Hematopoietic multipotent progenitor cell treated with erythropoietin and hydrocortisone succinate and interleukin-3 and kit ligand, for 8 days (in vitro differentiated cells): ENCODE measurements around the gene TPSD1.
A peak's percentile ranks its signal among the peaks of the same experiment; 100 is the strongest.
"Not testable (repeated sequence)": the region's sequence is repeated elsewhere in the genome, so short reads cannot be mapped to it uniquely, and the experiment has no call there.

Experiments used
- DNase-seq: peaks from one replicate; pipeline ENCODE4 v3.0.0-alpha.2; 2015

The TPSD1 gene

DNA sequence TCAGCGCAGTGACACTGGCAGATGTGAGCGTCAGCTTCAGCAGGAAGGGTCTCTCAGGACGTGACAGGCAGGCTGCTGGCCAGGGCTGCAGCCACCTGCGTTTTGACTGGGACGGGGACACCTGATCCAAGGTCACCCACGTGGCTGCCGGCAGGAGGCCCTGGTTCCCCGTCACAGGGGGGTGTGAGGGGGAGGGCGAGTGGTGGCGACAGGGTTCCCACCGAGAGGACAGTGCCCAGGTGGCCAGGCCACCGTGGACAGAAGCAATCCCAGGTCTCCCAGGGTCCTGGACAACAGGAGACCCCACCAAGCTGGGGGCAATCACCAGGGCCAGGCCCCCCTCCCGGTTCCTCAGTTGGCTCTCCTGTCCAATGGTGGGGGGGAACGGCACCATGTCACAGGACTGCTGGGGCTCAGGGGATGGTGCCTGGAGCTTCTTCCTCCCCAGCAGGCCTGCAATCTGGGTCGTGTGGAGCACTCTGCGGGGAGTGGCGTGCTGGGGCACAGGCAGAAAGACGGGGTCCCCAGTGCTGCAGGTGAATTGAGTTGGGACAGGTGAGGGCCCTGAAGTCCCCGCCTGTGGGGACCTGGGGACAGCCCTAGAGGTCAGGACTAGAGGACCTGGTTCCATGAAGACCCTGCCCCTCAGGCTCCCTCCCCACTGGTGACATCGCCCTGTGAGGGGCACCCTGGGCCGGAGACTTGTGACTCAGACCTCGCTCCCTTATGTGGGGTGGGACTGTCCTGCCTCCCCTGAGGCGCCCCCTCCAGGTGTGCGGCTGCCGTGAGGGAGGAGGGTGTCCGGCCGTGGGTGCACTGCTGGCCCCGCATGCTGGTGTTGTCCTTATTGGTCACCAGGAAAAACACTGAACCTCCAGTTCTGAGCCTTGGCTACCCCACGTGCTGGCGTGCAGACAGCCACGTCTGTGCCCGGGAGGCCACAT lies 11.7 kb upstream of the TPSD1 start:
- peak; percentile 28 for DNase-seq

DNA sequence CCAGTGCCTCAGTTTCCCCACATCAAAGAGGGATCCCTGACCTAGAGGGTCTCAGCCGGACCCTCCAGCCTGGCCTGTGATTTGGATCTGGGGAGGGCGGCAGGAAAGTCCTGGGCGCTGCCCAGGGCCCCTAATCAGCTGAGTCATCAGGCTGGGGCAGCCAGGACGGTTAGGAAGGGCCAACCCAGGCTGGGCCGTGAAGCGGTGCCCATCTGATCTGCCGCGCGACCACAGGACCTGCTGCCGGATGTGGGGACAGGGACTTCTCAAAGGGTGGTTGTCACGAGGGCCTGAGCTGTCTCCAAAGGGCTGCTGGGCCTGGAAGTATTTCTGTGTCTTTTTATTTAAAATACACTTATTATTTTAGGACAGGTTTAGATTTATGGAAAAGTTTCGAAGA lies 11.0 kb upstream of the TPSD1 start:
- peak; percentile 92 for DNase-seq

DNA sequence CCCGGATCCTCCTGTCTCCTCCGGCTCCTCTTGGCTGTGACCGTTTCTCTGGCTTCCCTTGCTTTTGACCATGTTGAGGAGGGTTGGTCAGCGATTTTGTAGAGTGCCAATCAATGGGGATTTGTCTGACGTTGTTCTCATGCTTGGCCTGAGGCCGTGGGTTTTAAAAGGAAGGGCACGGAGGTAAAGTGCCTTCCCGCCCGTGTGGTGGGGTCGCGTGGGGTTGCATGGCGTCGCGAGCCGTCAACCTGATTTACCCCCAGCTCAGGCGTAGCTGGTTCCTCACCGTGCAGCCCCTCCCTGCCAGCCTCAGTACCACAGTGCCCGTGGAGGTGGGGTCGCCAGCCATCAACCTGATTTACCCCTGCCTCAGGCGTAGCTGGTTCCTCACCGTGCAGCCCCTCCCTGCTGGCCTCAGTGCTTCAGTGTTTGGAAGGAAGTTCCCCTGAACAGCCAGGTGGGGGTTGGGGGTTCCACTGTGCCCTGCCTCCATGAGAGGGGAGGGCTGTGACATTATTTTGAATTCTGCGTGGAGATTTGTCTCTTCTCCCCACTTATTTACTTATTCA lies 10.3 kb upstream of the TPSD1 start:
- peak; percentile 57 for DNase-seq

DNA sequence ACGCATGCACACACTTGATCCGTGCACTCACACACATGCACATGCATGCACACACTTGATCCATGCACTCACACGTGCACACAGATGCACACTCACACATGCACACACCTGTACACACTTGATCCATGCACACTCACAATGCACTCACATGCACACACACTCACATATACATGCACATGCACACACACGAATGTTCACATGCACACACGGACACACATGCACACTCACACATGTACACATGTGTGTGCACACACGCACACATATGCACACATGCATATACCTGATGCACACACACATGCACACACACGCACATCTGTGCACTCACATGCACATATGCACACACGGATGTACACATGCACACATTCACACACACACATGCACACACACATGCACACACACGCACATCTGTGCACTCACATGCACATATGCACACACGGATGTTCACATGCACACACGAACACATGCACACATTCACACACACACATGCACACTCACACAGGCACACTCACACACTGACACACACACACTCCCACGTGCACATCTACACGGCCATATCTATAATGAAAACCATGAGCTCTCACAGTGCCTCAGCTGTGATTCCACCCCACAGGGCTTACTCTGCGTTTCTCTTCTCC lies 7.8 kb upstream of the TPSD1 start:
- DNase-seq: not testable (repeated sequence)

DNA sequence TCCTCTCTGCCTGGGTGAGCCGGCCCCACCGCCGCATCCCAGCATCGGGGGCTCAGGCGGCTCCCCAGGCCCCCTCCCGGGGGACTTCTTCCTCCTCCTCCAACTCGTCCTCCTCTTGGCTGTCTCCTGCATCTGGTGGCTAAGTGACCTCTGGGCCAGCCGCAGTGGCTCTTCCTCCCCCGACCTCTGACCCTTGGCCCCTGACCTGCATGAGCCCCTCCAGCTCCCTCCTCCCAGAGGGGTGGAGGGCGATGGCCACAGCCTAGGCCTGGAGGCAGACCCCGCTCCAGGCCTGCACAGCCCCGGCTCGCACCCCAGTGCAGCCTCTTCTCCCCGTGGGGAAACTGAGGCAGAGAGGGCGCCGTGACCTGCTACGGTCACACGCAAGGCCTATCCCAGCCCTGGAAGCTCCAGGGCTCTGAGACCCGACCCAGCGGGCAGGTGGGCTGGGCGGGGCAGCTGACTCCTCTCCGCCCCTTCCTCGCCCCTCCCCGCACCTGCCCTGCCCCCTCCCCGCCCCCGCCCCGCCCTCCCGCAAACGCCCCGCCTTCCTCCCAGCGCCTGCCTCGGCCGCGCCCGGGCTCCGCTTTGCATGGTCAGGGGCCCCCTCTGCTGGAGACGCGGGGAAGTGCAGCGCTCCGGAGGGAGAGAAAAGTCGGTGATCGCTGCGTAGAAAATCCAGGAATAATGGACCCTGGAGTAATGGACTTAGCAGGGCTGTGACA lies 6.7 kb upstream of the TPSD1 start:
- not testable (repeated sequence) for DNase-seq

DNA sequence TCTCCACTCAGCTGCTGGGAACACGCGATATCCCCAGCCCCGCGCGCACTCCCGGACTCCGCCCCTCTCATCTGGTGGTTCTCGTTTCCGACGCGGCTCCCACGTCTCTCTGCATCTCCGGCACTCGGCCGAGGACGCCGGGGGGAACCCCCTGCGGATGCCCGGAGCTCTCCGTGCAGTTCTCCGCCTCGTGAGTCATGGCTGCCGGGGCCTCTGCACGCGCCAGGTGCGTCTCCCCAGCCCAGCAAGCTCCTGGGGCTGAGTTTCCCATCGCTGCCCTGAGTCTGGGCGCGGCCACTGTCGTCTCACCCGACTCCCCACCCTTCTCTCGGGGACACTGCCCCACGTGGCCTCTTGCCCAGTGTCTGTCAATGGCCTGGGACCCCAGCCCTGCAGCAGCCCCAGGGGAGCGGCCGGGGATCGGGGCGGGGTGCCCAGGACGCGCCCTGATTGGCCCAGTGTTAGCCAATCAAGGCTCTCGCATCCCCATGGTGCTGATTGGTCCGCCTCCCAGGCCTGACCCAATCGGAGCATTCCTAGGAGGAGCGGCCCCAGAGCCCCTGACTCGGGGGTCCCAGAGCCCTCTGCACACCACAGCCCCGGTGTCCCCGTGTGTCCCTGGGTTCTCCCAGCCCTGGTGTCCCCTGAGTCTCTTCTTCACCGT lies 2.0 kb upstream of the TPSD1 start:
- not testable (repeated sequence) for DNase-seq

DNA sequence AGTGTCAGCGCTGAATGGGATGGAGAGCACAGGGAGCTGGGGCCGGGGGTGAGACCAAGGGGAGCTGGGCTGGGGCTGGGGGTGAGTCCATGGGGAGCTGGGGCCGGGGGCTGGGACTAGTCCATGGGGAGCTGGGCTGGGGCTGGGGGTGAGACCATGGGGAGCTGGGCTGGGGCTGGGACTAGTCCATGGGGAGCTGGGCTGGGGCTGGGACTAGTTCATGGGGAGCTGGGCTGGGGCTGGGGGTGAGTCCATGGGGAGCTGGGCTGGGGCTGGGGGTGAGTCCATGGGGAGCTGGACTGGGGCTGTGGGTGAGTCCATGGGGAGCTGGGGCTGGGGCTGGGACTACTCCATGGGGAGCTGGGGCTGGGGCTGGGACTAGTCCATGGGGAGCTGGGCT lies 1.0 kb upstream of the TPSD1 start:
- not testable (repeated sequence) for DNase-seq

DNA sequence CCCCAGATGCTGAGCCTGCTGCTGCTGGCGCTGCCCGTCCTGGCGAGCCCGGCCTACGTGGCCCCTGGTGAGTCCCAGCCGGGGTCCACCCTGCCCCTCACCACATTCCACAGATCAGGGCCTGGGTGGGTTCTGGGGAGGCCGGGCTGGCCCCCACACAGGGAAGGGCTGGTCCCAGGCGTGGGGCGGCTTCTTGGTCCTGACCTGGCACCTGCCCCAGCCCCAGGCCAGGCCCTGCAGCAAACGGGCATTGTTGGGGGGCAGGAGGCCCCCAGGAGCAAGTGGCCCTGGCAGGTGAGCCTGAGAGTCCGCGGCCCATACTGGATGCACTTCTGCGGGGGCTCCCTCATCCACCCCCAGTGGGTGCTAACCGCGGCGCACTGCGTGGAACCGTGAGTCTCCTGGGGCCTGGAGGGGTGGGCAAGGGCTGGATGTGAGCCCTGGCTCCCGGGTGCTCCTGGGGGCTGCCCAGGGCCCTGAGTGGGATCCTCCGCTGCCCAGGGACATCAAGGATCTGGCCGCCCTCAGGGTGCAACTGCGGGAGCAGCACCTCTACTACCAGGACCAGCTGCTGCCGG lies 516 bp downstream of the TPSD1 start:
- DNase-seq: not testable (repeated sequence)

DNA sequence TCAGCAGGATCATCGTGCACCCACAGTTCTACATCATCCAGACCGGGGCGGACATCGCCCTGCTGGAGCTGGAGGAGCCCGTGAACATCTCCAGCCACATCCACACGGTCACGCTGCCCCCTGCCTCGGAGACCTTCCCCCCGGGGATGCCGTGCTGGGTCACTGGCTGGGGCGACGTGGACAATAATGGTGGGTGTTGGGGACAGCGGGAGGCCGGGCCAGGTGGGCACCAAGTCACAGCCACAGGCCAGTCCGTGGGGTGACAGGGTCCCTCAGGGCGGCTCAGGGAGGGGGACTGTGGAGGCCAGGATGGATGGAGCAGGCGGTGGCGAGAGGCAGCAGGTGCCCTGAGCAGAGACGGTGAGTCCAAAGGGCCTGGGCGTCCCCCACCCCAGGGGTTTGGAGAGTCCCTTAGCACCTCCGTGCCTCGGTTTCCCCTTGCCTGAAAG lies 1.0 kb downstream of the TPSD1 start:
- DNase-seq: no peak

DNA sequence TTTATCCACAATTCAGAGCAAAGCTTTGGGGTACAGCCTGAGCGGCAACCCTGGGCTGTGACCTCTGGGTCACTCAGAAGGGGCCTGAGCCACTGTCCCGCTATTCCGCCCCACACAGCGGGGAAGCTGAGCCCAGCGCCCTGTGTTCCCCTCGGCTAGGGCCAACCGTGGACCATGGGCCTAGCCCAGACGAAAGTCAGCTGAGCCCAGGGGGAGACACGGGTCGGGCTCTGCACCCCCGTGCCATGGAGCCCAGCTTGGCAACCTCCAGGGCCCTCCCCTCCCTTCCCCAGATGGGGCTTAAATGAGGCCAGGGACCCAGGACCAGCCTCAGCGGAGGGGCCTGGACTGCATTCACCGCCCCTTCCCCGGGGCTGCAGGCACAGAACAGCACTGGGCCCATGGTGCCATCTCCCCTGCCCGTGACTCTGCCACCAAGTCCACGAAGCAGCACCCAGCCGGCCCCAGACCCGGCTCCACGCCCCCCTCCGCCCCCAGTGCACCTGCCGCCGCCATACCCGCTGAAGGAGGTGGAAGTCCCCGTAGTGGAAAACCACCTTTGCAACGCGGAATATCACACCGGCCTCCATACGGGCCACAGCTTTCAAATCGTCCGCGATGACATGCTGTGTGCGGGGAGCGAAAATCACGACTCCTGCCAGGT lies 1.8 kb downstream of the TPSD1 start:
- DNase-seq: no peak

DNA sequence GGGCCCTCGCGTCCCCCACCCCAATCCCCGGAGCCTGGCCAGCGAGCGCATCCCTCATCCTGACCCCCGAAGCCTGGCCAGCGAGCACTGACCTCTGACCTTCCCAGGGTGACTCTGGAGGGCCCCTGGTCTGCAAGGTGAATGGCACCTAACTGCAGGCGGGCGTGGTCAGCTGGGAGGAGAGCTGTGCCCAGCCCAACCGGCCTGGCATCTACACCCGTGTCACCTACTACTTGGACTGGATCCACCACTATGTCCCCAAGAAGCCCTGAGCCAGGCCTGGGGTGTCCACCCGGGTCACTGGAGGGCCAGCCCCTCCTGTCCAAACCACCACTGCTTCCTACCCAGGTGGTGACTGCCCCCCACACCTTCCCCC lies 2.3 kb downstream of the TPSD1 start:
- DNase-seq: no peak

DNA sequence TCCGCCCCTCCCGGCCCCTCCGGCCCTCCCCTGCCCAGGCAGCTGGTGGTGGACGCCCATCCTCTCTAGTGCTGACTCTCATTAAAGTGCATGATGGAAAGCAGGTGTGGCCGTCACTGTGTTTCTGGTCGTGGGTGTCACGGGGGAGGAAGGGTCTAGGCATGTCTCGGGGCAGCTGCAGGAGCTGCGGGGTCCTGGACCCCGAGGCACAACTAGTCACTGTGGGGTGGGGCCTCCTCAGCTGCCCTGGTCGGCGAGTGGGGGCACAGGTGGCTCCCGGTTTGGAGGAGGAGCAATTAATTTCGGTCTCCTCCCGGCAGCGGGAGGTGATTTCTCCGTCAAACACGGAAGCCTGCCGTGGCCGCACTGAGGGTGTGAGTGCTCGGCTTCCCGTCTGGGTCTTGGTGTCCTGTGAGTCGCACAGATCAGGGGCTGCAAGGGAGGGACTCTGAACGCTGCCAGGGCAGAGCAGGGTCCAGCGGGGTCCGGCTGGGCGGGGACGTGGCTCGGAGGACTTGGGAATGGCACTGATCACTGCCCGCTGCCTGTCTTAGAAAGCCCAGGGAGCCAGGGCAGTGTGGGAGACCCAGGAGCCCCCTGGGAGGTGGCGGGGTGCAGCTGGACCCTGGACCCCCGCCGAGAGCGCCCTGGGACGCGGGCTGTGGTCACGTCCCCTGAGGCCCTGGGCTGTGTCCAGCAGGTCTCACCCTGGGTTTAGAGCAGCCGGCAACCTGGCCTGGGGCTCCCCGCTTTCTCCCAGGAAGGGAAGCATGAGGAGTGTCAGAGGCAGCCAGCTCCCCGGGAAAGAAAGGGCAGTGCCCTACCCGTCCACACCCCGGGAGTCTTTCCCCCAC lies 3.3 kb downstream of the TPSD1 start:
- no peak for DNase-seq

DNA sequence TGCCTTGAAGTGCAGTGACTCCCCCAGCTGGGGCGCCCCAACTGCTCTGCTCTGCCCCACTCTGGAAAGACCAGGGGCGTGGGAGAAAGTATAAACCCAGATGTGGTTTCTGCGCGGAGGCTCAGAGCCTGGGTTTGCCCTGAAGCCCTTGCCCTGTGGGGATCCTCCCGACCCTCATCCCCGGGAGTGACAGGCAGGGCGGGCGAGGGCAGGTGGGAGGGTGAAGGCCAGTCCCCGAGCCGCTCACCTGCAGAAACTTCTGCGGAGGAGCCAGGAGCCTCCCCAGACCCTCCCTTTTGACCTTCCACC lies 3.8 kb downstream of the TPSD1 start:
- DNase-seq: no peak

DNA sequence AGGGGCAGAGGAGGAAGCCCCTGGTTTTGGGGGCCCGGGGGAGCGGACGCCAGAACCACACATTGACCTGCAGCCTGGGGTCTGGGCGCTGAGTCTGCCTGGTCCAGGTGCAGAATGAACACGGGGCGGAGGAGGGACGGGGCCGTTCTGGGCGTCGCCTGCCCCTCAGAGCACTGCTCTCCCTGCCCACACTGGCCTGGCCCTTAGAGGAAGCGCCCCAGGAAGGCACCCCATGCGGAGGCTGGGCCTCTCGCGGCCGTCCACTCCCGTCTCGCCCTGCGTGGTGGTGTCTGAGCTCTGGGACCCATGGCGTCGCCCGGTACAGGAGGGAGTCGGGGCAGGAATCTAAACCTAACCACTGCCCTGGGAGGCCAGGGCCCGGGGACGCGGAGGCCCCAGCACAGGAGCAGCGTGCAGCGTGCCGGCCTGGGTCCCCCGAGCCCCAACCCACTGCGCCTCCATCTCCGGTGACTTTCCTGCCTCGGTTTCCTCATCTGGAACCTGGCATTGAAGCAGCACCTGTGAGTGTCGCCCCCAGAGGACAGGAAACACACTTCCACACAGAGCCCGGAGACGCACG lies 4.3 kb downstream of the TPSD1 start:
- DNase-seq: no peak

DNA sequence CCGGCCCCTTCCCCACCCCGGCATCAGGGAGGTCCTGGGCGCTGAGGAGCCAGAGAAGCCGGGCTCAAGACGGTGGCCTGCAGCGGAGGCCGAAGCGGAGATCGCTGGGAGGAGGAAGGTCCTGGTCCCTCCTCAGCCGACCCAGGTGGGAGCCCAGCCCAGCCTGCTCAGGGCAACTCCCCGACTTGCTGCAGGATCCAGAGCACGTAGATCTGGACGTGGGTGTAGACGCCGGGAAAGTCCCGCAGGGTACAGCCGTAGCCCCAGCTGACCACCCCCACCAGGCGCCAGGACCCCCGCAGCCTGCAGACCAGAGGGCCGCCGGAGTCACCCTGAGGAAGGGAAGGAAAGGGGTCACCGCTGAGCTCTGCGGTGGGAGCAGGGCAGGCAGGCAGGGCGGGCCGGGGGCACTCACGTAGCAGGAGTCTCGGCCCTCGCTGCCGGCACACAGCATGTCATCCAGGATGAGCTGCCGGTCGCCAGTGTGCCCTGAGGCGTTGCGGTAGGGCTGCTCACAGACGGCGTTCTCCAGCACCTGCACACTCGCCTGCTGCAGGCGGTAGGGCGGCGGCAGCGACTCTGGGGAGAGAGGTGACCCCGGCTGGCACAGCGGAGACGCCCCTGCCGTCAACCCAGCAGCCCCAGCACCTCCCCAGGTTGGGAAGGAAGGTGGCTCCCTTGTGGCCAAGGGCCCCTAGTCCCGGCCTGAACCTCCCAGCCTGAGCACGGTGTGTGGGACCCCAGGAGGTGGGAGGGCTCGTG lies 5.4 kb downstream of the TPSD1 start:
- no peak for DNase-seq

DNA sequence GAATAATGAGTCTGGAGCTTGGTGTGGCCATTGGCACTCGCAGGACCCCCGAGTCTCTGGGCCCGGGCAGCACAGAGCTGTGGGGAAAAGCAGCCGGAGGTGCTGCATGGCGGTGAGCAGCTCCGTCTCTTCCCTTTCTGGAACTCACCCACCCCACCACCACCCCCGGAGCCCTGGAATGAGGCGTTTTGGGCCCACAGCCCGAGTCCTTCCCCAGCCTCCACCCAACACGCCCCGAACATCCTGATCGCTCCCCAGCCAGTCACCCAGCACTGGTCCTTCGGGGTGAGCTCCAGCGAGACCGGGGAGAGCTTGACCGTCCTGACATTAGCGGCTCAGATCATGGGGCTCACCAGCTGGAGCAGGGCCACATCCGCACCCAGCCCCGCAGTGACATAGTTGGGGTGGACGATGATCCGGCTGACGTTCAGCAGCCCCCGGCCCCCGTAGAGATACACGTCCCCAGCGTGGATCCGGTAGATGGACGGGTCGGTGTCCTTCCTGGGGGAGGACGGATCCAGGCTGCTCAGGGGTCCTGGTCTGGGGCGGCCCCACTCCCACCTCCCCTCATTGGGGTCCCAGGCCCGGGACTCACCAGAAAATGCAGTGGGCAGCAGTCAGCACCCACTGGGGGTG lies 6.5 kb downstream of the TPSD1 start:
- DNase-seq: no peak

DNA sequence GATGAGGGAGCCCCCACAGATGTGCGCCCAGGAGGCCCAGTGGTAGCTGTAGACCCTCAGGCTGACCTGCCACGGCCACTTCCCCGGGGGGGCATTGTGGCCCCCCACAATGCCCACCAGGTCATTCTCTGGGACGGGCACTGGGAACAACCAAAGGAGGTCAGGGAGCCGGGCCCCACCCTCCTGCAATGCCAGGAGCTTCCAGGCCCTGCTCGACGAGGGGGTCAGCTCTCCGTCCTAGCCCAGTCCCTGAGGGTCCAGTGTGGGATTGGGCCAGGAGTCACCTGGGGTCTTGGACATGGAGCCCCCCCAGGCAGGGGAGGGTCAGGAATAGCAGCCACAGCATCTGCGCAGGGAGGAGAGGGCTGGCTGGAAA lies 7.0 kb downstream of the TPSD1 start:
- no peak for DNase-seq

DNA sequence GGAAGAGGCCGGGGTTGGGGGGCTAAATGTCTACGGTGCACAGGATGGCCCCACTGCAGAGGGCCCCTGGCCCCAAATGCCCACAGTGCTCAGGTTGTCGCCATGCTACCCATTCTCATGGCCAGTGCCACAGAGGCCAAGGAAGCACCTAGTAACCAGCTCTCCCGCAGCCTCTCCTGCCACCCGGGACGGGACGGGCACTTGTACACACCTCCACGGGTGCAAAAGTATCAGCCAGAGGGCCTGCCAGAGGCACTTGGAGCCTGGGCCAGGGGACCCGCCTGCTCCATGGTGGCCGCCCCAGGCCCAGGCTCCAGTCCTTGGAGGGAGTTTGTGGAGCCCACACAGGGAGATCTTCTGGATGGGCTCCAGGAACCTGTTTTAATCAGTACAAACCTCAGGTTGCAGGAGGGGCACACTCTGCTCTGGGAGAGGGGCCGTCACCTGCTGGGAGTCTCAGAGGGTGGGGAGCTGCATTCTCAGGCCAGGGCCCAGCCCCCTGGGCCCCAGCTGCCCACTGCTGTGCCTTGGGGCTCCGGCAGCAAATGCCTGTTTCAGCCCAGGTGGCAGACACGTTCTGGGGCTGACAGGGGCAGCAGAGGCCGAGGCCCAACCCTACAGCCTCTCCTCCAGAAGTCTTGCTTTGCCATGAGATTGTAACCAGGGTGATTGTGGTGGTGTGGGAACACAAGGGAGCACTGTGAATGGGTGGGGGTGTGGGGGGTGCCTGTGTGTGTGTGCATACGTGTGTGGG lies 7.9 kb downstream of the TPSD1 start:
- no peak for DNase-seq
